Cerebellar nuclear complex (tissue), 1 donor: ENCODE results near the gene ERICH2.
"Not testable (repeated sequence)": the region's sequence is repeated elsewhere in the genome, so short reads cannot be mapped to it uniquely, and the experiment has no call there.

Experiments
- DNase-seq, 2 experiments: peaks; one replicate each; lab custom pipeline; 2025; lab: John Stamatoyannopoulos, UW

ERICH2 gene

DNA sequence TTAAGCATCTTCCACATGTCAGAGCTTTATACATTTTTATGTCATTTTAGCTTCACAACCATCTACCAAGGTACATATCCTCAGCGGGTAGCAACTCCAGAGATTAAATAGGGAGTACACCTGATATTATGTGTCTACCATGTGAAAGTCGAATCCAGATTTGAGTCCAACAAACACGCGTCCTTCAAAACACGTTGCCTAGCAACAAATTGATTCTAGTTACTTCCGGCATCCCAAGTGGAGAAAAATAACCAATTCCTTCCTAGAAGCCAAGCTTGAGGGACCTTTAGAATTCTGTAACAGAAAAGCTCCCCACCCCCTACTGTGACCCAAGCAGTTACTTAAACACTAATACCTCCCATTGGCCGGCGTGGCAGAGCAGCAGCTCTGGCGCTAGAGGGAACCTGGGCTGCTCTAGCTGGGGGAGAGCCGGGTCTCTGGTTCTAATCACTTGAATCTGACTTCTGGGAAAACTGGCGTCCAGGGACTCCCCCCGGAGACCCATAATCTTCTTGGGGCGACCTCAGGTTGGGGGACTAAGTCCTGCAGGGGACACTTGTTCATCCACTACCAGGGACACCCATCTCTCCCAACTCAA is at the start of gene ERICH2:
TSS of gene ERICH2 (plus strand) at position 371 of the 598 bp plus-strand sequence. CDS start 304 bp downstream, outside the sequence.
- no peak for DNase-seq

GRCh38 chr2:170721678-170722077 is 48.5 kb upstream of the ERICH2 start:
- no peak for DNase-seq

DNA sequence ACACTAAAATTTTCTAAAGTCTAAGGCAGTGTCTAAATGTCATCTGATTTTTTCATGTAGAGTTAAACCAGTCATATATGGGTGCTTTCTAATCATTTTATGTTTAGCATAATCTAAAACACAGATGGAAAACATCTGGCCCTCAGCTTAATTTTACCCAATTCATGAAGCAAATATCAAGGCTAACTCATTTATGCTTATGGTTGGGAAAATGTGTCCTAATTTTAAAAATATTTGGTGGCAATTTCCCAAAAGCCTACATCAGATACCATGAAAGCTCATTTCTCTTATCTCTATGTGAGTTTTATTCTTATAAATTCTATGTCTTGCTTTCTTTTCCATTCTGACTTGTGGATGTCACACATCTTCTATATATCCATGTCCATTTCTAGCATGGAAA is 47.9 kb upstream of the ERICH2 start:
- no peak for DNase-seq

DNA sequence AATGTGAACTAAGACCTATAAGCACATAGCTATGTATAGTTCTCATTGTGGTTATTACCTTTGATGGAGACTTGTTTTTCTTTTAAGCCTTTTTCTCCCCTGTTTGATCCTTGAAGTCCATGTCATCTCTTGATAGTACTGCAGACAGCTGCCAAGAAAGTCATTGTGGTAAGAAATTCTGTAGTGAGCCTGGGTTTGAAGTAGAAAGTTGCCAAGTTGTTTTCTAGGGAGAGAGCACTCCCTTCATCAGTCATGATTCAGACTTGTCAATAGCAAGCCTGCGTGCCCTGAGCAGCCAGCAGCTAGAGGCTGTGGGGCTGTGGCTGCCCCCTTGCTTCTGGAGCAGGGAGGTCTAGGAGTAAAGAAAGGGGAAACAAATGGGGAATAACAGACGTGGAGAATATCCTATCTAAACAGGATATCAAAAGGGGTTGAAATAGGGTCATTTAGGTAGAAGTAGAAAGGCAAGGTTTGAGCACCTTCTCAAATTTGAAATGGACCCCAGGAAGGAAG is 46.7 kb upstream of the ERICH2 start:
- DNase-seq, result no peak

GRCh38 chr2:170733798-170734600 is 36.2 kb upstream of the ERICH2 start:
- no peak for DNase-seq

GRCh38 chr2:170734601-170735000 is 35.6 kb upstream of the ERICH2 start:
- not testable (repeated sequence) for DNase-seq

GRCh38 chr2:170736628-170737027 is 33.5 kb upstream of the ERICH2 start:
- no peak for DNase-seq

DNA sequence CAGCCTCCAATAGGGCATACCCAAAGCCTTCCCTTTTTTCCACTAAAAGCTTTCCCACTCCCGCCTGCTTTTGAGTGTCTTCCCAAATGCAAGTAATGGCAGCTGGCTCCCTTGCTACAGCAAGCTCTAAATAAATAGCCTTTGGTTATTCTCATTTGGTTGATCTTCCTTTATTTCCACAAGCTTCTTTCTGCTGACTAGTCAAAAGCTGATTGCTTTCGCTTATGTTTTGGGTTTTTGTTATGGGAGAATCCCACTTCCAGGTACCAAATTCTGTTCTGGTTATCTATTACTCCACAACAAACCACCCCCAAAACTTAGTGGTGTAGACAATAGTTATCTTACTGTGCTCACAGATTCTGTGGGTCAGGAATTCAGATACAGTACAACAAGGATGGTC is 32.8 kb upstream of the ERICH2 start:
- DNase-seq, result no peak

- DNase-seq, result no peak
These were observed 32.4 kb upstream of the ERICH2 start for GRCh38 chr2:170737821-170738220.

DNA sequence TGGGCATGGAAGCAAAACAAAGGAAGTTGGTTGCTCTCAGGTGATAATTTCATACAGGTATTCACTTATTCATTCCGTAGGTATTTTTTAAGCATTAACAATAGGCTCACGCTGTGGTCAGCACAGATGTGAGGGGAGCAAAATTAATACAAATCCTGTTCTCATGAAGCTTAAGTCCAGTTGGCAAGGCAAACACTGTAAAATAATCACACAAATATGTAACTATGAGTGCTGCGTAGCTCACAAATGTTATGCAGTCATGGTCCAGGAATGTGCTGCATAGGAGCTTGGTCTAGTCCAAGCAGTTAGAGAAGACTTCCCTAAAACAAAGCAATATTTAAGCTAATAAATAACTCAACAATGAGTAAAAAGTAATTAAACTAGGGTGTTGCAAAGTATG is 31.1 kb upstream of the ERICH2 start:
- DNase-seq, result no peak

- DNase-seq, result no peak
These were observed 30.6 kb upstream of the ERICH2 start for GRCh38 chr2:170739507-170740046.

- no peak for DNase-seq
These were observed 29.5 kb upstream of the ERICH2 start for GRCh38 chr2:170740660-170741059.

- DNase-seq, result no peak
These were observed 28.2 kb upstream of the ERICH2 start for GRCh38 chr2:170742000-170742399.

- DNase-seq, result no peak
These were observed 27.2 kb upstream of the ERICH2 start for GRCh38 chr2:170742896-170743529.

GRCh38 chr2:170743530-170744239 is 26.5 kb upstream of the ERICH2 start:
- DNase-seq, result no peak

DNA sequence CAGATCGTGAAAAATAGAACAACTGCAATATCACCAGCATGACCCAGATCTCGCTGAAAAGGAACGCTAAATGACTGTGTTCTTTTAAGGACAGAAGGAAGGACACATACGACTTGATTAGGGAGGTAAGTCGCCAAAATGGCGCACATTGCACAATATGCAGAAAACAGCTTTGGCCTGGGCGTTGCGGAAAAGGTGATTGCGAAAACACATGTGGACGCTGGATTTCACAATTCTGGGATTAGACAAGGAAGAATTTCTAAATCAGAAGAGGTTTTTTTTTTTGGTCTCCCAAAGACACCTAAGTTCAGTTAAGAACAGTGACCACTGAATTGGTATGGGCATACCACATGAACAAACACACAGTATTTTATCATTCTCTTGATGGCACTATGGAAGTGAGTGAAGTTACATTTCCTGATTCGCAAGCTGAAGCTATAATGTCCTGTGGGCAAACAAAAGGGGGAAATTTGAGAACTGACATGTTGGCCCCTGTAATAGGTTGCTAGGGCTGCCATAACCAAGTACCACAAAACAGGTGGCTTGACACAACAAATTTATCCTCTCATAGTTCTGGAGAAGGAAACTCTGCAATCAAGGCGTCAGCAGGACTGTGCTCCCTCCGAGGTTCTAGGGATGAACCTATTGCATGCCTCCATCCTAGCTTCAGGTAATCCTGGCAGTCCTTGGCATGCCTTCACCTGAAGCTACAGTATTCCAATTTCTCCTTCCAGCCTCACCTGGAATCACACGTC is 25.8 kb upstream of the ERICH2 start:
- no peak for DNase-seq

DNA sequence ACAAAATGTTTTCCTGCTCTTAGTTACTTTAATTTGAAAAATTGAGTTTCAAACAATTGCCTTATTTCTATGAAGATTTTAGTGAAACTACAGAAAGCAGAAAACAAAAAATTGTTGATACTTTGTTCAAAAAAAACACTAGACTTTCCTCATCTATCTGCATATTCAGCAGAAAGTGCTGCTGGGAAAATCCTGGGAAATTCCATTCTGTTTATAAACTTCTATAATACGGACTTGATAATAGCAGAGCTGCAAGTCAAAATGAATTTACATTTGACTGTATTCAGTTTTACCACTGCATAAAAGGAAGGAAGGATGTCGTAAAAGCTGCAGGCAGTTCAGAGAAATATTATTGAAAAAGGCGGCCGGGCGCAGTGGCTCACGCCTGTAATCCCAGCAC is 24.9 kb upstream of the ERICH2 start:
- no peak for DNase-seq

- DNase-seq, result no peak
These were observed 22.3 kb upstream of the ERICH2 start for GRCh38 chr2:170747921-170748320.

DNA sequence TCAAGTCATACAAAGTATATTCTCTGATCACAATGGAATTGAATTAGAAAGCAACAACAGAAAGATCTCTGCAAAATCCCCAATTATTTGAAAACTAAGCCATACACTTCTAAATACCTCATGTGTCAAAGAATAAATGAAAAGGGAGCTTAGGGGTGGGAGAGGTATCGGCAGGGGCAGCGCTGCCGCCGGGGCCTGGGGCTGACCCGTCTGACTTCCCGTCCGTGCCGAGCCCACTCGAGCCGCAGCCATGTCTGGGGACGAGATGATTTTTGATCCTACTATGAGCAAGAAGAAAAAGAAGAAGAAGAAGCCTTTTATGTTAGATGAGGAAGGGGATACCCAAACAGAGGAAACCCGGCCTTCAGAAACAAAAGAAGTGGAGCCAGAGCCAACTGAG is 18.6 kb upstream of the ERICH2 start:
- DNase-seq, result not testable (repeated sequence)

GRCh38 chr2:170761572-170761971 is 8.6 kb upstream of the ERICH2 start:
- no peak for DNase-seq

GRCh38 chr2:170762760-170763159 is 7.4 kb upstream of the ERICH2 start:
- DNase-seq, result no peak
